ENCODE data around the gene OSBPL5. TPM values are rescaled to one million over a fixed set of nuclear protein-coding genes. Genes with fewer than 3 reads are reported as not detected.
A peak's percentile ranks its signal among the peaks of the same experiment; 100 is the strongest.

OSBPL5 gene
- total RNA-seq, 4 donors from 2014 or later = 43.4 to 75.2 (median 56.8) TPM

DNA sequence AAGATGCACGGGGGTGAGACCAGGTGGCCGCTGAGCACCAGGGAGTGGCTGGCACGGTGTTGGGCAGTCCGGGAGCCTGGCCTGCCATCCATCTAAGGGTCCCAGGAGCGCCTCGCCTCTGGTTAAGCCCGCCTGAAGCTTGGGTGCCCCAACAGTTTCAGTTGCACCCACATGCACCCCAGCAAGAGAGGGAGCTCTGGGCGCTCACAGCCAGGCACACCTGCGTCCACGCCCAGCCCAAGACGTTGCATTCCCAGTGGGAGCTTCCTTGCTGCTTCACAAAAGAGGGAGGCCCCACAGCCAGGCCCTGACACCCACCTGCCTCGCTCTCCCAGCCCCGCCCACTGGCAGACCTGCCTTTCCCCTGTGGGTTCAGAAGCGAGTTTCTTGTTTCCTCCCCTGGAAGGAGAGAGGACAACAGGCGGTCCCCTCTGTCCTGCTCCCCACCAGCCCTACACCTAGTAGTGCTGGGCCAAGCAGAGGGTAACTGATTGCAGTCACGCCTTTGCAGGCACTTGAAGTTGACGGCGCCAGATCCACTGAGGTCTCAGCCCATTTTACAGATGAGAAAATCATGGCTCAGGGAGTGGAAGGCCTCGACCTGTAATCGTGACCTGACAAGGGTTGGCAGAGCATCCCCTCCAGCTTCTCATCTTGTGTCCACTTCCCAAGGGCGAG lies 35.4 kb downstream of the OSBPL5 start:
- peak; percentile 64 to 76 for DNase-seq (ENCODE audit: low spot score in 2 of 2)
- Histone ChIP-seq H3K4me3 (no peak overlapping the region), H3K9me3 (no peaks in the 10 kb centered on the region), H3K36me3 (peaks cover 7% of the 10 kb centered on the region), H3K4me1 (peaks cover 54% of the 10 kb centered on the region), H3K27me3 (no peaks in the 10 kb centered on the region), H3K27ac (peak overlapping the region; percentile 42)
- no peak for TF ChIP-seq POLR2AphosphoS5 (IDR thresholded peaks at IDR 0.05)
- no peak for TF ChIP-seq POLR2A (IDR thresholded peaks at IDR 0.05)
- TF ChIP-seq EP300 (IDR thresholded peaks at IDR 0.05) = no peak
- no peak for TF ChIP-seq CTCF (IDR thresholded peaks at IDR 0.05)
- 66% methylated on average over 7 of the region's 21 CpGs for WGBS

- TF ChIP-seq POLR2A (IDR thresholded peaks at IDR 0.05) = no peak
- no peak for TF ChIP-seq CTCF (IDR thresholded peaks at IDR 0.05)
- no peak for TF ChIP-seq POLR2AphosphoS5 (IDR thresholded peaks at IDR 0.05)
- TF ChIP-seq EP300 (IDR thresholded peaks at IDR 0.05) = no peak
- WGBS = 80% methylated on average over 2 of the region's 10 CpGs
- no peak overlapping the region for H3K4me3 ChIP-seq
These were observed 35.9 kb downstream of the OSBPL5 start for GRCh38 chr11:3129181-3129590.

GRCh38 chr11:3128356-3129180 lies 36.5 kb downstream of the OSBPL5 start:
- H3K27ac ChIP-seq = no peak overlapping the region
- WGBS = 96% methylated on average over 9 of the region's 19 CpGs
- no peaks in the 10 kb centered on the region for H3K27me3 ChIP-seq
- TF ChIP-seq EP300 (IDR thresholded peaks at IDR 0.05) (no peak), POLR2A (IDR thresholded peaks at IDR 0.05) (no peak), CTCF (IDR thresholded peaks at IDR 0.05) (no peak), POLR2AphosphoS5 (IDR thresholded peaks at IDR 0.05) (no peak)
- H3K4me1 ChIP-seq = peaks cover 60% of the 10 kb centered on the region
- peak in 1 of 2 donors; percentile 58 for DNase-seq (ENCODE audit: low spot score in 2 of 2)
- no peak overlapping the region for H3K4me3 ChIP-seq
- H3K9me3 ChIP-seq = no peaks in the 10 kb centered on the region
- peaks cover 7% of the 10 kb centered on the region for H3K36me3 ChIP-seq

More at GRCh38 chr11:3129181-3129590, 35.9 kb downstream of the OSBPL5 start:
- Histone ChIP-seq H3K4me1 (peaks cover 55% of the 10 kb centered on the region), H3K27ac (no peak overlapping the region), H3K27me3 (no peaks in the 10 kb centered on the region), H3K36me3 (peaks cover 7% of the 10 kb centered on the region), H3K9me3 (no peaks in the 10 kb centered on the region)
- no peak for DNase-seq (ENCODE audit: low spot score in 2 of 2)

- no peak for DNase-seq (ENCODE audit: low spot score in 2 of 2)
- no peak for TF ChIP-seq CTCF (IDR thresholded peaks at IDR 0.05)
- TF ChIP-seq POLR2AphosphoS5 (IDR thresholded peaks at IDR 0.05) = no peak
- no peak for TF ChIP-seq EP300 (IDR thresholded peaks at IDR 0.05)
- no peak for TF ChIP-seq POLR2A (IDR thresholded peaks at IDR 0.05)
- Histone ChIP-seq H3K27ac (no peak overlapping the region), H3K4me3 (no peak overlapping the region), H3K4me1 (peaks cover 65% of the 10 kb centered on the region), H3K27me3 (no peaks in the 10 kb centered on the region), H3K9me3 (no peaks in the 10 kb centered on the region), H3K36me3 (peaks cover 8% of the 10 kb centered on the region)
- 77% methylated on average over 14 of the region's 16 CpGs for WGBS
These were observed 37.3 kb downstream of the OSBPL5 start for GRCh38 chr11:3127706-3128355.
